DMS53 (cell line): ENCODE results near the gene SAXO1.
"Not testable (repeated sequence)": the region's sequence is repeated elsewhere in the genome, so short reads cannot be mapped to it uniquely, and the experiment has no call there.

Experiments used
- DNase-seq: peaks from one replicate; lab custom pipeline; 2025; lab: John Stamatoyannopoulos, UW

Gene SAXO1

GRCh38 chr9:18970393-18970792 lies 62.6 kb downstream of the SAXO1 start:
- DNase-seq = no peak

- no peak for DNase-seq
Measured at GRCh38 chr9:18969128-18969527, 63.9 kb downstream of the SAXO1 start.

- no peak for DNase-seq
Measured at GRCh38 chr9:18955626-18956025, 77.4 kb downstream of the SAXO1 start.

GRCh38 chr9:18951936-18952335 lies 81.1 kb downstream of the SAXO1 start:
- no peak for DNase-seq

- no peak for DNase-seq
Measured at GRCh38 chr9:18947892-18948339, 85.1 kb downstream of the SAXO1 start.

- DNase-seq = no peak
Measured at GRCh38 chr9:18942801-18943200, 90.2 kb downstream of the SAXO1 start.

- DNase-seq = no peak
Measured at GRCh38 chr9:18941060-18941740, 91.8 kb downstream of the SAXO1 start.

- DNase-seq = no peak
Measured at GRCh38 chr9:18939943-18940342, 93.1 kb downstream of the SAXO1 start.

- no peak for DNase-seq
Measured at GRCh38 chr9:18936094-18936871, 96.7 kb downstream of the SAXO1 start.

- DNase-seq = no peak
Measured at GRCh38 chr9:18935541-18935940, 97.5 kb downstream of the SAXO1 start.

GRCh38 chr9:18930611-18931010 lies 102.4 kb downstream of the SAXO1 start:
- DNase-seq = not testable (repeated sequence)

- no peak for DNase-seq
Measured at GRCh38 chr9:18928711-18929110, 104.3 kb downstream of the SAXO1 start.

GRCh38 chr9:18926513-18926912 lies 106.5 kb downstream of the SAXO1 start:
- no peak for DNase-seq

- no peak for DNase-seq
Measured at GRCh38 chr9:18925880-18926279, 107.1 kb downstream of the SAXO1 start.

- DNase-seq = no peak
Measured at GRCh38 chr9:18923671-18924430, 109.2 kb downstream of the SAXO1 start.

GRCh38 chr9:18923167-18923566 lies 109.8 kb downstream of the SAXO1 start:
- DNase-seq = no peak

GRCh38 chr9:18922161-18922885 lies 110.7 kb downstream of the SAXO1 start:
- no peak for DNase-seq

- DNase-seq = no peak
Measured at GRCh38 chr9:18921366-18922075, 111.5 kb downstream of the SAXO1 start.

- DNase-seq = peak; percentile 63
Measured at GRCh38 chr9:18920141-18921084, 112.6 kb downstream of the SAXO1 start.

- peak; percentile 27 for DNase-seq
Measured at GRCh38 chr9:18911714-18912342, 121.2 kb downstream of the SAXO1 start.
